Progenitor cell of endocrine pancreas (in vitro differentiated cells): ENCODE results near the gene WT1. TPM values are rescaled to one million over a fixed set of nuclear protein-coding genes. Genes with fewer than 3 reads are reported as not detected.

Source experiments
- DNase-seq: peaks from one replicate; pipeline ENCODE4 v3.0.0; 2021; ENCODE audit warnings: low spot score; ENCODE audit not compliant: unreplicated experiment
- H3K27ac Mint-ChIP-seq: 2 replicates; pipeline ENCODE4 v1.8.0; 2021; ENCODE audit warnings: mild to moderate bottlenecking, moderate library complexity, mixed read lengths
- H3K27me3 Mint-ChIP-seq: 2 replicates; pipeline ENCODE4 v1.8.0; 2021; ENCODE audit warnings: mixed read lengths
- H3K36me3 Mint-ChIP-seq: 2 replicates; pipeline ENCODE4 v1.8.0; 2022; ENCODE audit warnings: mixed read lengths; ENCODE audit not compliant: insufficient read depth
- H3K4me1 Mint-ChIP-seq: 2 replicates; pipeline ENCODE4 v1.8.0; 2021; ENCODE audit warnings: low read depth, mixed read lengths
- H3K4me3 Mint-ChIP-seq: 2 replicates; pipeline ENCODE4 v1.8.0; 2021; ENCODE audit warnings: low read depth, mild to moderate bottlenecking, moderate library complexity, mixed read lengths
- H3K9me3 Mint-ChIP-seq: 2 replicates; pipeline ENCODE4 v1.8.0; 2021; ENCODE audit warnings: low read depth, mixed read lengths
- total RNA-seq: library from RNA; stranded (reverse); gene quantifications from 2 replicates; pipeline ENCODE4 v1.2.1, GENCODE V29; 2021
- TF ChIP-seq, protein P1 (sequence below): fragments of 200-600 bp; sonication (generic); IDR thresholded peaks from one replicate; pipeline ENCODE4 v1.5.0; 2021; ENCODE audit warnings: antibody characterized with exemption, mild to moderate bottlenecking; ENCODE audit not compliant: unreplicated experiment

Gene WT1
- total RNA-seq, 1 donor from 2014 or later: not detected

DNA sequence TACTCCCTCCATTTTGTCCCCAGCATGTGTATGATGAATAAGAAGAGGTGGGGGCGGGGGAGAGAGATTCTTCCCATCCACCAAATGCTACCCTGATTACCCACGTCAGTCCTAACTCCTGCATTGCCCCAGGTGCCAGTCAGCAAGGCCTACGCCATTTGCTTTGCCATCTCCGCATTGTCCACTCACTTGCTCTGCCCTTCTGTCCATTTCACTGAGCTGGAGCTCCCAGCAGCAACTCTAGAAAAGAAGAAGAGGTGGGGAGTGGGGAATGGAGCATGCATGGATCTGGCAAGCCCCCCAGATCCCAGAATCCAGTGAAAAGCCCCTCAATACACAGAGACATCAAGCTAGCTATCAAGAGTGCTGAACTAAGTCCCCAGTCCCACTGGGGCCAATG lies 19.0 kb downstream of the WT1 start:
- H3K36me3 Mint-ChIP-seq: no peaks in the 10 kb centered on the region
- no peak overlapping the region for H3K4me3 Mint-ChIP-seq
- DNase-seq: no peak
- H3K9me3 Mint-ChIP-seq: no peaks in the 10 kb centered on the region
- no peaks in the 10 kb centered on the region for H3K4me1 Mint-ChIP-seq
- TF ChIP-seq, protein P1, sequence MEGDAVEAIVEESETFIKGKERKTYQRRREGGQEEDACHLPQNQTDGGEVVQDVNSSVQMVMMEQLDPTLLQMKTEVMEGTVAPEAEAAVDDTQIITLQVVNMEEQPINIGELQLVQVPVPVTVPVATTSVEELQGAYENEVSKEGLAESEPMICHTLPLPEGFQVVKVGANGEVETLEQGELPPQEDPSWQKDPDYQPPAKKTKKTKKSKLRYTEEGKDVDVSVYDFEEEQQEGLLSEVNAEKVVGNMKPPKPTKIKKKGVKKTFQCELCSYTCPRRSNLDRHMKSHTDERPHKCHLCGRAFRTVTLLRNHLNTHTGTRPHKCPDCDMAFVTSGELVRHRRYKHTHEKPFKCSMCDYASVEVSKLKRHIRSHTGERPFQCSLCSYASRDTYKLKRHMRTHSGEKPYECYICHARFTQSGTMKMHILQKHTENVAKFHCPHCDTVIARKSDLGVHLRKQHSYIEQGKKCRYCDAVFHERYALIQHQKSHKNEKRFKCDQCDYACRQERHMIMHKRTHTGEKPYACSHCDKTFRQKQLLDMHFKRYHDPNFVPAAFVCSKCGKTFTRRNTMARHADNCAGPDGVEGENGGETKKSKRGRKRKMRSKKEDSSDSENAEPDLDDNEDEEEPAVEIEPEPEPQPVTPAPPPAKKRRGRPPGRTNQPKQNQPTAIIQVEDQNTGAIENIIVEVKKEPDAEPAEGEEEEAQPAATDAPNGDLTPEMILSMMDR: no peak
- peaks cover 79% of the 10 kb centered on the region for H3K27me3 Mint-ChIP-seq
- H3K27ac Mint-ChIP-seq: no peak overlapping the region

DNA sequence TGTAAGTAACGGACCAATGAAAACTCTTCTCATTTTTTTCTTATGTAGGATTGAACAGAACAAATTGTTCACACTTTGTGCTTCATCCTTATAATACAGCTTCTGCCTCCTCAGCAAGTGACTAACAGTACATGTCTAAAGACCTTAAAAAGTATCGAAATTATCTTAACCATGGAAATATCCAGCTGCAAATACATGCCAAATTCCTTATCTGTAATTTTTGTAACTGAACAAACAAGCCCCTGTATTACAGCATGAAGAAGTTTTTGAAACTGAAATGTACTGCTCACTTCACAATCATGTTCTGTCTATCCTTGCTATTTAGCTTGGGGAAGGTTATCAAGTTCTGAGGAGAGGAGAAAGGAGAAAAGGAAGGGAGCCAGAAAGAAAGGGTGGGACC lies 20.4 kb downstream of the WT1 start:
- DNase-seq: no peak
- Mint-ChIP-seq H3K9me3 (no peaks in the 10 kb centered on the region), H3K27me3 (peaks cover 82% of the 10 kb centered on the region), H3K4me1 (no peaks in the 10 kb centered on the region), H3K27ac (no peak overlapping the region), H3K36me3 (no peaks in the 10 kb centered on the region), H3K4me3 (no peak overlapping the region)
- TF ChIP-seq, protein P1: no peak

DNA sequence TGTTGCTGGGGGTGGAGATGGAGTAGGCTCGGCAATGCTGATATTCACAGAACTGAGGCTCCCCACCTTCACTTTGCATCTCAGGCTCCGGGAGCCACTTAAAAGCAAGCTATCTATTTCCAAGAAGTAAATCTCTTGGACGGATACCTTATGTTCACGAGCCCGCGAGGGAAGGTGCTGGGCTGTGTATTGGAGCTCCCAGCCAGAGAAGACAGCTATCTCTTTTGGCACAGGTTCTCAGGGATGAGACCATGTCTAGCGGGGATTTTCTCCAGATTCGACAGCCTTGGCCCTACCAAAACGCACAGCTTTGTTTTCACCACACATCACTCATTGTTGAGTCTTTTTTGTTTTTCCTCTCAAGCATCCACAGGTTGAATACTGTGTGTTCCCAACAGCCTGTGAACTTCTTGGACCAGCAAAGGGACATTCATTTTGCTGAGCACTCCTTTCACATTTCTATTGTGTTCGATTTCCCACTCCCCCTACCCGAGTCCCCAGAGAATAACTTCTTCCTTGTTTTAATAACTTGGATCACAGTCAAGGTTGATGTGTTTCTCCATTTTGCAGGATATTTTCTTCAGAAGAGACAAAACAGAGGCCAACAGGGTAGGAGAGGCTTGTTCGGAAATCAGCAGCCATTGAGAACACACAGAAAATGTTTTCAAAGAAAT lies 23.3 kb downstream of the WT1 start:
- DNase-seq: no peak
- H3K36me3 Mint-ChIP-seq: no peaks in the 10 kb centered on the region
- no peak overlapping the region for H3K4me3 Mint-ChIP-seq
- H3K27me3 Mint-ChIP-seq: peaks cover 69% of the 10 kb centered on the region
- no peak overlapping the region for H3K27ac Mint-ChIP-seq
- no peaks in the 10 kb centered on the region for H3K9me3 Mint-ChIP-seq
- TF ChIP-seq, protein P1: no peak
- H3K4me1 Mint-ChIP-seq: no peaks in the 10 kb centered on the region

DNA sequence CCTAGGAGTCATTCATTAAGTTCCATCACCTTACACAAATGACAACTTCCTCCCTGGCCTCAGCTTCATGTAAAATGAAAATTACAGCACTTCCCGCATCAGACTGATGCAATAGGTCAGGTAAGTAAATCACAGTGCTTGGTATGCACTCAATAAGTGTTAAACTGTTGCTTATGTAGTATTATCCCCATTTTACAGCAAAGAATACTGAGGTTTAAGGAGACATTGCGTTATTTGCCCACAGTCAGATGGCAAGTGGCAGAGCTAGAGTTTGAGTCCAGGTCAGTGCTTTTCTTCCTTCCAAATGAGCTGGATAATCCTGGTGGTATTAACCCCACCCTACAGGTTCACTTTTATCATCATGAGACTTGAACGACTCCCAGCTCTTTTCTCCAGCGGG lies 29.7 kb downstream of the WT1 start:
- peaks cover 33% of the 10 kb centered on the region for H3K27me3 Mint-ChIP-seq
- H3K4me1 Mint-ChIP-seq: no peaks in the 10 kb centered on the region
- H3K27ac Mint-ChIP-seq: no peak overlapping the region
- H3K36me3 Mint-ChIP-seq: no peaks in the 10 kb centered on the region
- H3K9me3 Mint-ChIP-seq: no peaks in the 10 kb centered on the region
- DNase-seq: no peak
- H3K4me3 Mint-ChIP-seq: no peak overlapping the region
- TF ChIP-seq, protein P1: no peak

DNA sequence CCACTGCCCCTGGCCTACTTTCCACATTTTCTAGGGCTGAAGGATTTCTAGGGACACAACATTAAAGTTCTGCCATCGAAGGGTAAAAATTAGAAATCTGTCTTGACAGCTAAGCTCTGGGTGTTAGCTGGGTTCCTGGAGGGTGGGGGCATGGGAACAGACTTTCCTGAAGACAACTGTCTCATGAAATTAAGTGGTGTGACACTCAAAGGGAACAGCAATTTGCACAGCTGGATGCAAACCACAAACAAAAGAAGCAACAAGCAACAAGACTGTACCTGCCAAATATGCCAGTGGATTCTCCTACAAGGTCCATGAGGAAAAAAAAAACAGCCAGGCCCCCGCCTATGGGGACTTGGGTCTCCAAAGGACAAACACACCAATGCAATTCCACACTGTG lies 32.5 kb downstream of the WT1 start:
- H3K36me3 Mint-ChIP-seq: no peaks in the 10 kb centered on the region
- no peaks in the 10 kb centered on the region for H3K4me1 Mint-ChIP-seq
- H3K27ac Mint-ChIP-seq: no peak overlapping the region
- TF ChIP-seq, protein P1: no peak
- peaks cover 40% of the 10 kb centered on the region for H3K27me3 Mint-ChIP-seq
- H3K9me3 Mint-ChIP-seq: no peaks in the 10 kb centered on the region
- H3K4me3 Mint-ChIP-seq: no peak overlapping the region
- DNase-seq: no peak
